ENCODE measurements around the gene AMOTL1. TPM values are rescaled to one million over a fixed set of nuclear protein-coding genes. Genes with fewer than 3 reads are reported as not detected.
"Not testable (repeated sequence)": the region's sequence is repeated elsewhere in the genome, so short reads cannot be mapped to it uniquely, and the experiment has no call there.

The AMOTL1 gene
- total and polyA plus RNA-seq, 2 donors, result 48.2 to 79.3 TPM

DNA sequence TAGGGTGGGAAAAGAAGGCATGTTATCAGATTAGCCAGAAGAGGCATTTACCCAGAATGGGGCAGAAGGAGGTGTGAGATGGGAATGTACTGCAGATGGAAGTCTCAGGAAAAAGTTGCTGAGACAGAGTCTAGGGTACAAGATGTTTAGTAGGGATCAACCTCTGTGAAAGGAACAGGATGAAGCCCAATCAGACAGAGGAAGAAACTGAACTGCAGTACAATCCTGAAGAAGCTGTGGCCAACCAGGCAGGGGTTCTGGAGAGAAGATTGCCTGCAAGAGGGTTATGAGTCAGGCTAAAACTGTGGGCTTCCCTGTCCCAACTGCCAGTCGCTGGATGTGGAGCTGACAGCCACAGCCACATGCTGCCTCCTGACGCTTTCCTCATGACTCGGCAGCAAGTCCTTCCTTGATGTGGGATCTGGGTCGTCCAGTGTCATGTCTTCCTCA, 141.2 kb downstream of the AMOTL1 start:
- 88% methylated on average over 4 of the region's 4 CpGs for WGBS
- no peak overlapping the region for H3K27ac ChIP-seq (ENCODE audit: low read depth)

DNA sequence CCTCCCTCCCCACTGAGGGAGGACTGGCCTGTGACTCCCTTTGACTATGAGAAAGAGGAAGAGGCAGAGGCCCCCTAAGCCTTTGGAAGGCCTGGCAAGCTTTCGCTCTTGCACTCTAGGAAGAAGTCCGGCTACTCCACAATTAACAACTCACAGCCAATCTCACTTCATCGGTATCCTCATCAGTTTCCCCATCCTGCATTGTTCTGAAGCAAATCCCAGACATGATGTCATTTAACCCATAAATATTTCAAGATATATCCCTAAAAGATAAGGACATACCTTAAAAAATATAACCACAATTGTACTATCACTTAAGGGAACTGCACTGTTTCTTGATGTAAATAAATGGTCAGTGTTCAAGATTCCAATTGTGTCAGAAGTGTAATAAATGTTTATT, 142.1 kb downstream of the AMOTL1 start:
- Histone ChIP-seq H3K27ac (ENCODE audit: low read depth) (no peak overlapping the region), H3K4me3 (ENCODE audit: low read depth, low read length) (no peak overlapping the region), H3K4me1 (ENCODE audit: insufficient read depth) (no peaks in the 10 kb centered on the region), H3K36me3 (ENCODE audit: insufficient read depth) (no peaks in the 10 kb centered on the region)
- DNase-seq (ENCODE audit: extremely low spot score), result no peak
- 67% methylated on average over 3 of the region's 3 CpGs for WGBS

More for the DNA sequence above, 141.2 kb downstream of the AMOTL1 start:
- Histone ChIP-seq H3K4me1 (ENCODE audit: insufficient read depth) (no peaks in the 10 kb centered on the region), H3K36me3 (ENCODE audit: insufficient read depth) (no peaks in the 10 kb centered on the region), H3K4me3 (ENCODE audit: low read depth, low read length) (no peak overlapping the region)
- no peak for DNase-seq (ENCODE audit: extremely low spot score)

- no peaks in the 10 kb centered on the region for H3K4me1 ChIP-seq (ENCODE audit: insufficient read depth)
- no peak overlapping the region for H3K27ac ChIP-seq (ENCODE audit: low read depth)
- H3K4me3 ChIP-seq (ENCODE audit: low read depth, low read length), result no peak overlapping the region
- no peaks in the 10 kb centered on the region for H3K36me3 ChIP-seq (ENCODE audit: insufficient read depth)
- WGBS, result 1% methylated on average over 1 of the region's 1 CpG
- no peak for DNase-seq (ENCODE audit: extremely low spot score)
Observed at GRCh38 chr11:94910779-94911178, 142.6 kb downstream of the AMOTL1 start.

DNA sequence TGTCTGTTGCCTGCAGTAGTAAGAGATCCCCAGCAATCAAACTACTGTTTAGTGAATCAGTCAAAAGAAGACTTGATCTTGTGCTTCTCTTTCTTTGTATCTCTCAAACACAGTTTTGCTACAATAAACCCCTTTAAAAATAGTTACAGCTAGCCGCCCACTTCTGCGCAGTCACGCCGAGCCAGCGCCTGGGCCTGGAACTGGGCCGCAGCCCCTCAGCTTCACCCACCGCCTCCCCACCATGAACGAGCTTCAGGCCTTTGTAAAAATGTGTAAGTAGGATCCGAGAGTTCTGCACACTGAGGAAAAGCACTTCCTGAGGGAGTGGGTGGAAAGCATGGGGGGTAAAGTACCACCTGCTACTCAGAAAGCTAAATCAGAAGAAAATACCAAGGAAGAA, 144.7 kb downstream of the AMOTL1 start:
- no peaks in the 10 kb centered on the region for H3K36me3 ChIP-seq (ENCODE audit: insufficient read depth)
- H3K27ac ChIP-seq (ENCODE audit: low read depth), result no peak overlapping the region
- WGBS, result 96% methylated on average over 9 of the region's 9 CpGs
- no peak overlapping the region for H3K4me3 ChIP-seq (ENCODE audit: low read depth, low read length)
- no peaks in the 10 kb centered on the region for H3K4me1 ChIP-seq (ENCODE audit: insufficient read depth)
- DNase-seq (ENCODE audit: extremely low spot score), result no peak

DNA sequence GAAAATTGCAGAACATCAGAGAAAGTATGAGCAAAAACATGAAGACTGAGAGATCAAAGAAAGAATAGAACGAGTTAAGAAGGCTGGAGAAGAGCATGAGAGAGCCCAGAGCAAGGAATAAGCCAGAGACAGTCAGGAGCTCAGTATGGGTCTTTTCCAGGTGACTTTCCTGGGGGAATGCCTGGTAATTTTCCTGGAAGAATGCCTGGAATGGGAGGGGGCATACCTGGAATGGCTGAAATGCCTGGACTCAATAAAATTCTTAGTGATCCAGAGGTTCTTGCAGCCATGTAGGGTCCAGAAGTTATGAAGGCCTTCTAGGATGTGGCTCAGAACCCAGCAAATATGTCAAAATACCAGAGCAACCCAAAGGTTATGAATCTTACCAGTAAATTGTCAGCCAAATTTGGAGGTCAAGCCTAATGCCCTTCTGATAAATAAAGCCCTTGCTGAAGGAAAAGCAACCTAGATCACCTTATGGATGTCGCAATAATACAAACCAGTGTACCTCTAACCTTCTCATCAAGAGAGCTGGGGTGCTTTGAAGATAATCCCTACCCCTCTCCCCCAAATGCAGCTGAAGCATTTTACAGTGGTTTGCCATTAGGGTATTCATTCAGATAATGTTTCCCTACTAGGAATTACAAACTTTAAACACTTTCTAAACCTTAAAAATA, 145.7 kb downstream of the AMOTL1 start:
- H3K4me3 ChIP-seq (ENCODE audit: low read depth, low read length); DNase-seq (ENCODE audit: extremely low spot score); H3K27ac ChIP-seq (ENCODE audit: low read depth); H3K4me1 ChIP-seq (ENCODE audit: insufficient read depth); H3K36me3 ChIP-seq (ENCODE audit: insufficient read depth): not testable (repeated sequence)
- 97% methylated on average over 2 of the region's 2 CpGs for WGBS

DNA sequence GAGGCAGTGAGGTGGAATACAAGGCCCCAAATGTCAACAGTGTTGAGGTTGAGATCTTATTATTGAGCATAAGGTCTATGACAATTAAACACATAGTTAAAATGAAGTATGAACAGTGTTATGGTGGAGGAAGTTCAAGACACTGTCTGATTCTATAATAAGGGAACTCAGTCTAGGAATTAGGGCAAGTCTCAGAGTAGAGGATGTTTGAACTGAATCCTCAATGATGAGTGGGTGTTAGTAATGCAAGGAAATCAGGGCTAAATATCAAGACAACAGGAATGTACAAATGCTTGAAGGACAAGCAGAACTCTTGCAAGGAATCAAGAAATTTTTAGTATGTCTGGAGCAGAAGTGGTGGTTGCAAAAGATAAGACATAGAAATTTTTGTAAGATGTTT, 152.2 kb downstream of the AMOTL1 start:
- Histone ChIP-seq H3K36me3 (ENCODE audit: insufficient read depth) (no peaks in the 10 kb centered on the region), H3K27ac (ENCODE audit: low read depth) (no peak overlapping the region), H3K4me3 (ENCODE audit: low read depth, low read length) (no peak overlapping the region), H3K4me1 (ENCODE audit: insufficient read depth) (no peaks in the 10 kb centered on the region)
- no peak for DNase-seq (ENCODE audit: extremely low spot score)

- no peaks in the 10 kb centered on the region for H3K4me1 ChIP-seq (ENCODE audit: insufficient read depth)
- H3K27ac ChIP-seq (ENCODE audit: low read depth), result no peak overlapping the region
- 89% methylated on average over 5 of the region's 5 CpGs for WGBS
- no peaks in the 10 kb centered on the region for H3K36me3 ChIP-seq (ENCODE audit: insufficient read depth)
- no peak overlapping the region for H3K4me3 ChIP-seq (ENCODE audit: low read depth, low read length)
- no peak for DNase-seq (ENCODE audit: extremely low spot score)
Observed at GRCh38 chr11:94922321-94923003, 154.3 kb downstream of the AMOTL1 start.

- DNase-seq (ENCODE audit: extremely low spot score), result no peak
- no peaks in the 10 kb centered on the region for H3K36me3 ChIP-seq (ENCODE audit: insufficient read depth)
- no peak overlapping the region for H3K4me3 ChIP-seq (ENCODE audit: low read depth, low read length)
- no peaks in the 10 kb centered on the region for H3K4me1 ChIP-seq (ENCODE audit: insufficient read depth)
- H3K27ac ChIP-seq (ENCODE audit: low read depth), result no peak overlapping the region
- 98% methylated on average over 2 of the region's 2 CpGs for WGBS
Observed at GRCh38 chr11:94923004-94923334, 154.8 kb downstream of the AMOTL1 start.

DNA sequence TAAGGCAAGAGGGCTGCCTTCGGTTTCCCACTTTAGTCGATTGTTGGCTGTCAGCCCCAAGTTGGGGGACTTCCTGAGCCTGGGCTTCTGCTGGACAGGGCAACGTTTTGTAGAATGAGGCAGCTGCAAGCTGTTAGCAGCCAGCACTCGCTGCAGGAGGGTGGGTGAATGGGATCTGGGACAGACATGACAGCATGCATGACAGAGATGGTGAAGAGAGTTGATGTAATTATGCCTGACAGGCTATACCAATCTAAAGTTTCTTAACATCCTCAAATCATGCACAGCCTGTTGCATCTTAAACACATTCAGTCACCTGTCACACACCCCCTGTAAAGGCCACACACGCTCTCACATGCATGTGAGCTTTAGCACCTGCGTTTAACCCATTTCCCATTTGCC, 156.0 kb downstream of the AMOTL1 start:
- no peak overlapping the region for H3K4me3 ChIP-seq (ENCODE audit: low read depth, low read length)
- DNase-seq (ENCODE audit: extremely low spot score), result no peak
- no peaks in the 10 kb centered on the region for H3K36me3 ChIP-seq (ENCODE audit: insufficient read depth)
- no peaks in the 10 kb centered on the region for H3K4me1 ChIP-seq (ENCODE audit: insufficient read depth)
- H3K27ac ChIP-seq (ENCODE audit: low read depth), result no peak overlapping the region
- WGBS, result 54% methylated on average over 6 of the region's 6 CpGs

DNA sequence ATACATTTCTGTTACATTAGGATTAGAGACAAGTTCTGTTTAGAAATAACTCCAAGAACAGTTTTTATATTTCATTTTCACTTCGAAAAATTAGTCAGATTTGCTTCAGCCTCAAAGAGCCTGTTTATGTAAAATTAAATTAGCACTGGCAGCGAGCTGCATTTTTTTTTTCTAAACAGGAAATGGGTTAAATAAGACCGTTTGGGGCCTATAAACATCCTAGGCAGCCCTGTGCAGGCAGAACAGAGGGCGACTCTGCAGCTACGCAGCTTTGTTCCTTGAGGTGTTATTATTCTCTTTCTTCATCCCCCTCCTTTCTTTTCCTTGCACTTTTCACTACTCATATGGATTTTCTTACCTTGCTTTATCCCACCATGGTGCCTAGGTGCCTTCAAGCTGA, 156.5 kb downstream of the AMOTL1 start:
- WGBS, result 56% methylated on average over 5 of the region's 5 CpGs
- H3K36me3 ChIP-seq (ENCODE audit: insufficient read depth), result no peaks in the 10 kb centered on the region
- no peak overlapping the region for H3K27ac ChIP-seq (ENCODE audit: low read depth)
- no peak for DNase-seq (ENCODE audit: extremely low spot score)
- no peak overlapping the region for H3K4me3 ChIP-seq (ENCODE audit: low read depth, low read length)
- no peaks in the 10 kb centered on the region for H3K4me1 ChIP-seq (ENCODE audit: insufficient read depth)

- 67% methylated on average over 7 of the region's 7 CpGs for WGBS
Observed at GRCh38 chr11:94925422-94926270, 157.5 kb downstream of the AMOTL1 start.

GRCh38 chr11:94926271-94926625, 158.1 kb downstream of the AMOTL1 start:
- H3K27ac ChIP-seq (ENCODE audit: low read depth), result no peak overlapping the region
- no peak overlapping the region for H3K4me3 ChIP-seq (ENCODE audit: low read depth, low read length)
- DNase-seq (ENCODE audit: extremely low spot score), result no peak
- H3K36me3 ChIP-seq (ENCODE audit: insufficient read depth), result no peaks in the 10 kb centered on the region
- no peaks in the 10 kb centered on the region for H3K4me1 ChIP-seq (ENCODE audit: insufficient read depth)

More at GRCh38 chr11:94925422-94926270, 157.5 kb downstream of the AMOTL1 start:
- H3K4me1 ChIP-seq (ENCODE audit: insufficient read depth), result no peaks in the 10 kb centered on the region
- no peak for DNase-seq (ENCODE audit: extremely low spot score)
- H3K4me3 ChIP-seq (ENCODE audit: low read depth, low read length), result no peak overlapping the region
- H3K36me3 ChIP-seq (ENCODE audit: insufficient read depth), result no peaks in the 10 kb centered on the region
- H3K27ac ChIP-seq (ENCODE audit: low read depth), result no peak overlapping the region
